Stimulated activated effector memory CD8-positive, alpha-beta T cell treated with anti-CD3 and anti-CD28 coated beads, Interleukin-12 subunit alpha, Interleukin-12 subunit beta, amount 100 ng/mL, for 72 hours (primary cell): ENCODE data around the gene MRPS18A.

Experiments used
- ATAC-seq: fragments of 150-1000 bp; cut with Tn5 transposase; 2 replicates; pipeline ENCODE4 v1.10.0; 2021
- DNase-seq, 2 donors: peaks; one replicate each; pipeline ENCODE4 v3.0.0; 2021 to 2022; ENCODE audit warnings: low spot score in 2 of 2
- H3K27ac Mint-ChIP-seq: one replicate; pipeline ENCODE4 v1.8.0; 2022; ENCODE audit warnings: mild to moderate bottlenecking, mixed read lengths
- H3K36me3 Mint-ChIP-seq: one replicate; pipeline ENCODE4 v1.8.0; 2022; ENCODE audit warnings: mild to moderate bottlenecking, mixed read lengths
- H3K4me1 Mint-ChIP-seq: one replicate; pipeline ENCODE4 v1.8.0; 2022; ENCODE audit warnings: mixed read lengths
- H3K4me3 Mint-ChIP-seq: one replicate; pipeline ENCODE4 v1.8.0; 2022; ENCODE audit warnings: mild to moderate bottlenecking, mixed read lengths
- H3K9me3 Mint-ChIP-seq: one replicate; pipeline ENCODE4 v1.8.0; 2022; ENCODE audit warnings: mixed read lengths

Gene MRPS18A

DNA sequence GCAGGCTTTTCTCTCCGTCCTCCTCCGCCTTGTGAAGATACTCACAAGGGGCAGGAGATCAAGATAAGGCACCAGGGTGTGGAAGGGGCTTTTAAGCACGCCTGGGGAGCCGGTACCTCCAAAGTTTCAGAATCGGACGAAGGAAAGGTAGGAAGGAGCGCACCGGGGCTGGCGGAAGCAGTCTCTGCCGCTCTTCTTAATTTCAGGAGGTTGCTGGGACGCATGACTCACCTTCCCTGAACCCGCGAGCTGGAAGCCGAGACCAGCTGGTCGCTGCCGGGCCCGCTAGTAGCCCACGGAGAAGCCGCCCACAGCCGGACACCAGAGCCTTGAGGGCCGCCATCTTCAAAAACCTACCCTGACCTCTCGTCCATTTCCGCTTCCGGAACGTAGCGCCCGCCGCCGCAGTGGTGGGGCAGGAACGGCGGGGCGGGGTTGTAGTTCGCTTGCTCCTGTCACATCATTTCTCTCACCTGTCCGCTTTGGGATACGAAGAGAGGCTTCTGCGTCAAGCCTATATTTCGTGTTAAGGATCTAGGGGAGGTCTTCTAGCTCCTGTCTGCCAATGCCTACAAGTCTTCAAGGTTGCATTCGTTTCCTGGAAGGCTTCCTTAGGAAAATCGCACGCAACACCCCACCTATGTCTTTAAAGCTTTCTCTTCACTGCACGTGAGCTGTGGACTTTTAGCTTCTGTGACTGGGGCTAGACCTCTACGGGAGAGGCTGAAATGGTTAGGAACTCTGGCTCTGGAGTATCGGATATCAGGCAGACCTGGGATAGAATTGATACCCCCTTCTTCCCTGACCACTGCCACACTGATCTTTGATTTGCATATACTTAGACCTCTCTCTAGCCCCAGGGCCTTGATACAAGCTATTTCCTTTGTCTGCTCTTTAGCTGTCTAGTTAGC, at the start of gene MRPS18A:
MRPS18A (minus strand) TSS at position 355 of the 911 bp plus-strand sequence; CDS start at position 343, 12 bp downstream.
- Mint-ChIP-seq H3K36me3 (peaks cover 11% of the 10 kb centered on the region), H3K4me3 (peak within 1 kb of the TSS; percentile 92), H3K9me3 (no peaks in the 10 kb centered on the region), H3K27ac (peak within 1 kb of the TSS; percentile 93), H3K4me1 (peaks cover 48% of the 10 kb centered on the region)
- ATAC-seq (peak; percentile 97), DNase-seq (peak; percentile 62 to 90)

- H3K36me3 Mint-ChIP-seq = no peaks in the 10 kb centered on the region
- H3K4me3 Mint-ChIP-seq = no peak overlapping the region
- H3K27ac Mint-ChIP-seq = no peak overlapping the region
- no peaks in the 10 kb centered on the region for H3K9me3 Mint-ChIP-seq
- H3K4me1 Mint-ChIP-seq = peaks cover 23% of the 10 kb centered on the region
- ATAC-seq = no peak
- DNase-seq = no peak
These were observed 49.3 kb upstream of the MRPS18A start for GRCh38 chr6:43736844-43737243.

DNA sequence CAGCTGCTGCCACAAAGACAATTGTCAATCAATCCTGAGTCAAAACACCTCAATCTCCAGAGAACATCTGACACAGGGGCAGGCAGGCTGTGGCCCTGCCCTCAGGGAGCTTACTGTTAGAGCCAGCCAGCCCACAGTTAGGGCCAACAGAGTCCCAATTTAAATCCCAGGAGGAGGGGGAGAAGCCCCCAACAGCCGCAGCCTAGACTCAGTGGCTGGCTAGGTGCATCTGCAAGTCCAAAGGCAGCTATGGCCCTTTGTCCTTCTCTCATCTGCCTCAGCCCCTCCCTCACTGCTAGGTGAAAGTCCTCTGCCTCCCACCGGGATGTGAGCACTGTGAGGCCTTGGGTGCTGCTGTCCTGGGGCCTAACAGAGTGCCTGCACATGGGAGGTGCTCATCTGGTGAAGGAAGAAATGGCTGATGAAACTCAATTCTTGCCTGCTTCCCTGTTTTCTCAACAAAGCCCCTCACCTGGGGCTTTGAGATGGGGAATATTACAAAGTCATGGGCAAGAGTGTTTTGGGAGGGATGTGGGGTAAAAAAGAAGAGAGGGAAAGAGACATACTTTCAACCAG, 48.7 kb upstream of the MRPS18A start:
- Mint-ChIP-seq H3K4me3 (no peak overlapping the region), H3K9me3 (peaks cover 3% of the 10 kb centered on the region), H3K27ac (no peak overlapping the region), H3K4me1 (peaks cover 23% of the 10 kb centered on the region), H3K36me3 (no peaks in the 10 kb centered on the region)
- ATAC-seq (no peak), DNase-seq (no peak)

- Mint-ChIP-seq H3K36me3 (no peaks in the 10 kb centered on the region), H3K27ac (peak overlapping the region; percentile 18), H3K4me1 (peaks cover 23% of the 10 kb centered on the region), H3K4me3 (no peak overlapping the region), H3K9me3 (peaks cover 8% of the 10 kb centered on the region)
- ATAC-seq = no peak
- no peak for DNase-seq
These were observed 48.1 kb upstream of the MRPS18A start for GRCh38 chr6:43735642-43736199.

DNA sequence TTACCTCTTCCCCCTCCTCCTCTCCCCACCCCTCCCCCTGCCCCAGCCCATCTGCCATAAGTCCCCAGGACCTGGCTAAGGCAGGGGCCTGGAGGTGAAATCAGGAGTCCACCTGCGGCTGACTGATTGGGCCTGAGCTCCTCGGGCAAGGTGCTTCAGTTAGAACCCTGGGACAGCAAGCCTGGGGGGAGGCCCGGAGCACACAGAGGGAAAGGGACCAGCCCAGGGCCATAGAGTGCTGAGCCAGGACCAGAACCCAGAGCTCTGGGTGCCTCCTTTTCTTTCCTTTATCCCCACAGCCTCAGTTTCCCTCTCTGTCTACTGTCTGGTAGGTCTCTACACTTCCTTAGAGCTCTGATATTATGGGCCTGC, 46.7 kb upstream of the MRPS18A start:
- peak overlapping the region; percentile 83 for H3K27ac Mint-ChIP-seq
- ATAC-seq (peak; percentile 6), DNase-seq (no peak)
- H3K4me3 Mint-ChIP-seq = no peak overlapping the region
- peaks cover 12% of the 10 kb centered on the region for H3K9me3 Mint-ChIP-seq
- peaks cover 23% of the 10 kb centered on the region for H3K4me1 Mint-ChIP-seq
- no peaks in the 10 kb centered on the region for H3K36me3 Mint-ChIP-seq

- ATAC-seq = peak; percentile 68
- Mint-ChIP-seq H3K27ac (peak overlapping the region; percentile 83), H3K4me3 (no peak overlapping the region), H3K4me1 (peaks cover 23% of the 10 kb centered on the region), H3K36me3 (no peaks in the 10 kb centered on the region), H3K9me3 (peaks cover 12% of the 10 kb centered on the region)
- peak in 1 of 2 donors; percentile 75 for DNase-seq
These were observed 46.1 kb upstream of the MRPS18A start for GRCh38 chr6:43733471-43734293.

DNA sequence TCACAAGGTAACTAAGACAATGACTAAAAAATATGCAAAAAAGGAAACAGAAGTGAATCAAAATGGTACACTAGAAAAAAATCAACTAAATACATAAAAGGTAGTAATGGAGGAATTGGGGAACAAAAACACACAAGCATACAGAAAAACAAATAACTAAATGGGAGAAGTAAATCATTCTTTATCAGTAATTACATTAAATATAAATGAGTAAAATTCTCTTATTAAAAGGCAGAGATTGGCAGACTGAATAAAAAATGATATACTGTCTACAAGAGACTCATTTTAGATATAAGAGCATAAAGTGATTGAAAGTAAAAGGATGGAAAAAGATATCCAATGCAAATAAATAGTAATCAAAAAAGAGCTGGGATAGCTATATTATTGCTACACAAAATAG, 43.0 kb upstream of the MRPS18A start:
- Mint-ChIP-seq H3K27ac (no peak overlapping the region), H3K4me1 (peaks cover 22% of the 10 kb centered on the region)
- ATAC-seq = no peak

DNA sequence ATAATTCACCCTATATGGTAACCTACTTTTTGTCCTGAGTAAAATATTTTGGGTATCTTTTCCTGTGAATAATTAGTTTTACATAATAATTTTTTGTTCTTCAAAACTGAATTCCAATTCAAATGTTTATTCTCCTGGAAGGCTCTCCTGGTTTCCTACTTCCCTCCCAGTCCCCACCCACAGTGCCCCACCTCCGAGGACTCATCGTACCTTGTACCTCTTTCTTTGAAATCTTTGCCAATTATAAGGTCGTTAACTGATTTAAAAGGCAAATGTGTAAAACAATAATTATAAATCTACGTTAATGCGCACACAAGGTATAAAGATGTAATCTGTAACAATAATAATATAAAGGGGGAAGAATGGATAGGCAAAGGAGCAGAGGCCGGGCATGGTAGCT, 41.9 kb upstream of the MRPS18A start:
- peaks cover 12% of the 10 kb centered on the region for H3K9me3 Mint-ChIP-seq
- H3K4me3 Mint-ChIP-seq = no peak overlapping the region
- H3K4me1 Mint-ChIP-seq = peaks cover 30% of the 10 kb centered on the region
- no peak for DNase-seq
- ATAC-seq = no peak
- H3K36me3 Mint-ChIP-seq = no peaks in the 10 kb centered on the region
- H3K27ac Mint-ChIP-seq = no peak overlapping the region

More for the DNA sequence above, 43.0 kb upstream of the MRPS18A start:
- Mint-ChIP-seq H3K9me3 (peaks cover 12% of the 10 kb centered on the region), H3K4me3 (no peak overlapping the region), H3K36me3 (no peaks in the 10 kb centered on the region)
- no peak for DNase-seq

DNA sequence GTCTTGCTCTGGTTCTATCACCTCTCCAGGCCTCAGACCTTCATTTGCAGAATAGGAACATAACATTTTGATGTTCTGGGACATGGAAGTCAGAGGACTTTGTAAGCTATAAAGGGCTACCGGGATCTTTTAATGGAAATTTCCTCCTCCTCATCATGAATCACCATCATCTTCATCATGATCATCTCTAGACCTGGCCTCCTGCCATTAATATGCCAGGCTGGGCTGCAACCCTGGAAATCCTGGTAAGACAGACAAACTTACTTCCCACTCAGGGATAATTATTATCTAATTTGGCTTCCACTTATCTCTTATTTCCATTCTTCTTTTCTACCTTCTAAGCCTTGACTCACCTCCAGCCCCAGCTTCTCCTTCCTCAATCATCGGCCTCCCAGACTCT, 41.0 kb upstream of the MRPS18A start:
- no peak for ATAC-seq
- DNase-seq = no peak
- Mint-ChIP-seq H3K4me3 (no peak overlapping the region), H3K4me1 (peaks cover 32% of the 10 kb centered on the region), H3K9me3 (peaks cover 12% of the 10 kb centered on the region), H3K36me3 (no peaks in the 10 kb centered on the region), H3K27ac (no peak overlapping the region)

DNA sequence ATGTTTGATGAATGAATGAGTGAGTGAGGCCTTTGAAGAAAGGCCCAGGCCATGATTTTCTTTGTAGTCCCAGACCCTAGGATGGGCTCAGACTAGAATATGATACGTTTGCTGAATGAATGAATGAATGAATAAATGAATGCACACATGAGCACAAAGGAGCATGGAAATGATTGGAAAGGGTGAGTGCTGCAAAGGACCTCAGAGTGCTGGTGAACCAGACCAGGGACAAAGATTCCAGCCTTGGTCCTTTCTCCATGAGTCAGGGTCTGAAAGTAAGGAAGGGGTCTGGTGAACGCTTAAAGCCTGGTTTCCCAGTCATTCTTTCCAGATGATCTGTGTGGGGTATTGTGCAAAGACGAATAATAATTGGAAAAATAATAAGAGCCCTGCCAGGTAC, 40.0 kb upstream of the MRPS18A start:
- H3K4me1 Mint-ChIP-seq = peaks cover 33% of the 10 kb centered on the region
- ATAC-seq (no peak), DNase-seq (no peak)
- H3K9me3 Mint-ChIP-seq = peaks cover 12% of the 10 kb centered on the region
- no peak overlapping the region for H3K4me3 Mint-ChIP-seq
- no peak overlapping the region for H3K27ac Mint-ChIP-seq
- H3K36me3 Mint-ChIP-seq = no peaks in the 10 kb centered on the region

- no peaks in the 10 kb centered on the region for H3K36me3 Mint-ChIP-seq
- H3K4me1 Mint-ChIP-seq = peaks cover 33% of the 10 kb centered on the region
- peak overlapping the region; percentile 63 for H3K4me3 Mint-ChIP-seq
- DNase-seq = no peak
- ATAC-seq = no peak
- peaks cover 5% of the 10 kb centered on the region for H3K9me3 Mint-ChIP-seq
- H3K27ac Mint-ChIP-seq = peak overlapping the region; percentile 92
These were observed 38.3 kb upstream of the MRPS18A start for GRCh38 chr6:43725643-43726580.

GRCh38 chr6:43724914-43725642, 37.5 kb upstream of the MRPS18A start:
- DNase-seq (peak; percentile 37 to 86), ATAC-seq (peak; percentile 84)
- Mint-ChIP-seq H3K4me1 (peaks cover 33% of the 10 kb centered on the region), H3K36me3 (no peaks in the 10 kb centered on the region), H3K27ac (peak overlapping the region; percentile 92), H3K4me3 (peak overlapping the region; percentile 63), H3K9me3 (no peaks in the 10 kb centered on the region)

DNA sequence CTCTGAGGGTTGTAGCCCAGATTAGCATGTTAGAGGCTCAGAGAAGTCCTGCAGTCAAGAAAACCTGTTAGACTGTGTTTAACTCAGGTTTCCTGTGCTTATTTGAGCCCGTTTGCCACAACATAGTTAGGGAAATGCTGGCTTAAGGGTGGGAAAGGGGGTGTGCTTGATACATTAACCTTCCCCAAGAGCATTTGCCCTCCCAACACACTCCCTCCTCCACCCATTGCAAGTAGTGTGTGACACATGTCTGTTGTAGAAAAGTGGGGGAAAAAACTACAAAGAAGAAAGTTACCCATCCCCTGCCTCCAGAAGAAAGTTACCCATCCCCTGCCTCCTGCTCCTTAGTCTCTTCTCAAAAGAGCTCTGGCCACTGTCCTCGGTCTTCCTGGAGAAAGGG, 36.8 kb upstream of the MRPS18A start:
- no peak for DNase-seq
- H3K9me3 Mint-ChIP-seq = no peaks in the 10 kb centered on the region
- no peaks in the 10 kb centered on the region for H3K36me3 Mint-ChIP-seq
- peak overlapping the region; percentile 92 for H3K27ac Mint-ChIP-seq
- no peak for ATAC-seq
- H3K4me3 Mint-ChIP-seq = peak overlapping the region; percentile 63
- H3K4me1 Mint-ChIP-seq = peaks cover 33% of the 10 kb centered on the region
